Fibroblast of lung (primary cell): Measurements from ENCODE around the gene NEK11. TPM values are rescaled to one million over a fixed set of nuclear protein-coding genes. Genes with fewer than 3 reads are reported as not detected.

Experiments used
- DNase-seq, 2 donors: peaks; one replicate each; pipeline versions ENCODE4 v3.0.0 to v3.0.0-alpha.2; 2010; ENCODE audit warnings: low read depth in 2 of 2
- H2AFZ ChIP-seq: 2 replicates; pipeline ENCODE4 v1.5.1; 2012; ENCODE audit warnings: low read length, control low read depth, inconsistent platforms
- H3K27ac ChIP-seq: 2 replicates; pipeline ENCODE4 v1.5.1; 2011; ENCODE audit warnings: low read length, control low read depth; ENCODE audit not compliant: insufficient read depth
- H3K27me3 ChIP-seq: 2 replicates; pipeline ENCODE4 v1.5.1; 2011; ENCODE audit warnings: mild to moderate bottlenecking, low read length; ENCODE audit not compliant: control insufficient read depth, insufficient read depth
- H3K36me3 ChIP-seq: 2 replicates; pipeline ENCODE4 v1.5.1; 2011; ENCODE audit warnings: low read length; ENCODE audit not compliant: control insufficient read depth, insufficient read depth
- H3K4me1 ChIP-seq: 2 replicates; pipeline ENCODE4 v1.5.1; 2011; ENCODE audit warnings: low read length; ENCODE audit not compliant: control insufficient read depth, insufficient read depth; ENCODE audit errors: extremely low read depth
- H3K4me2 ChIP-seq: 2 replicates; pipeline ENCODE4 v1.5.1; 2011; ENCODE audit warnings: low read length, control low read depth; ENCODE audit not compliant: insufficient read depth; ENCODE audit errors: extremely low read depth
- H3K4me3 ChIP-seq, 4 experiments: fragments of 200-600 bp in 1 of 4; sonication (generic) in 1 of 4; replicated peaks in 1 of 4; 2 replicates each; pipeline ENCODE4 v1.5.1; 2011 to 2016; ENCODE audit warnings: low read length in 4 of 4, low read depth in 3 of 4, mild to moderate bottlenecking in 3 of 4, control low read depth in 2 of 4, inconsistent platforms in 1 of 4, mixed read lengths in 1 of 4; ENCODE audit not compliant: insufficient read depth in 1 of 4; ENCODE audit errors: control extremely low read depth in 1 of 4
- H3K79me2 ChIP-seq: 2 replicates; pipeline ENCODE4 v1.5.1; 2012; ENCODE audit warnings: mild to moderate bottlenecking, low read length, inconsistent platforms; ENCODE audit not compliant: control insufficient read depth, insufficient read depth
- H3K9ac ChIP-seq: 2 replicates; pipeline ENCODE4 v1.5.1; 2011; ENCODE audit warnings: mild to moderate bottlenecking, low read length, control low read depth; ENCODE audit not compliant: insufficient read depth
- H3K9me3 ChIP-seq: 2 replicates; pipeline ENCODE4 v1.5.1; 2012; ENCODE audit warnings: low read depth, low read length; ENCODE audit not compliant: control insufficient read depth, insufficient read depth
- H4K20me1 ChIP-seq: 2 replicates; pipeline ENCODE4 v1.5.1; 2011; ENCODE audit warnings: low read length; ENCODE audit not compliant: control insufficient read depth, insufficient read depth; ENCODE audit errors: extremely low read depth
- CTCF ChIP-seq, 2 donors: IDR thresholded peaks in 1 of 2; conservative IDR thresholded peaks in 1 of 2; 1 replicate in 1 of 2; 2 replicates in 1 of 2; pipeline ENCODE4 v1.5.1; 2011 to 2012; ENCODE audit warnings: low read length in 2 of 2, control low read depth in 1 of 2, inconsistent platforms in 1 of 2, low read depth in 1 of 2, mild to moderate bottlenecking in 1 of 2
- EZH2 ChIP-seq: IDR thresholded peaks from 2 replicates; pipeline ENCODE4 v1.5.1; 2012; ENCODE audit warnings: low read length, control low read depth, mild to moderate bottlenecking; ENCODE audit errors: missing control alignments
- polyA plus RNA-seq, 2 donors: library from polyadenylated mRNA; depleted of rRNA in 1 of 2; stranded (reverse) in 1 of 2; unstranded in 1 of 2; fragments of >200 nt; gene quantifications; 2 replicates each; pipeline ENCODE4 v1.2.1, GENCODE V29; 2011 to 2012; ENCODE audit warnings: missing spikeins in 1 of 2
- total RNA-seq: library from RNA; depleted of rRNA; stranded (reverse); fragments of >200 nt; gene quantifications from 2 replicates; pipeline ENCODE4 v1.2.1, GENCODE V29; 2014

Gene NEK11
- total and polyA plus RNA-seq, 2 donors (not counting 1 experiment from before 2014, with no cell fraction given): 4.3 to 13.0 TPM

- TF ChIP-seq CTCF (conservative IDR thresholded peaks at IDR 0.05 in 1 of 2, IDR thresholded peaks at IDR 0.05 in 1 of 2; ENCODE audit: low read depth in 1 of 2, low read length in 2 of 2) (no peak), EZH2 (no peak)
- H3K27ac ChIP-seq: no peak overlapping the region
Measured at GRCh38 chr3:131222599-131222998, 195.9 kb downstream of the NEK11 start.

GRCh38 chr3:131223373-131224289, 197.0 kb downstream of the NEK11 start:
- Histone ChIP-seq H3K9me3 (no peaks in the 10 kb centered on the region), H3K79me2 (no peaks in the 10 kb centered on the region), H2AFZ (no peak overlapping the region), H3K4me1 (no peaks in the 10 kb centered on the region), H3K27me3 (no peaks in the 10 kb centered on the region), H3K4me2 (no peak overlapping the region), H3K27ac (no peak overlapping the region), H3K4me3 (no peak overlapping the region), H4K20me1 (no peaks in the 10 kb centered on the region), H3K9ac (no peak overlapping the region), H3K36me3 (no peaks in the 10 kb centered on the region)
- peak in 1 of 2 donors; percentile 42 for DNase-seq
- TF ChIP-seq EZH2 (no peak), CTCF (conservative IDR thresholded peaks at IDR 0.05 in 1 of 2, IDR thresholded peaks at IDR 0.05 in 1 of 2; ENCODE audit: low read depth in 1 of 2, low read length in 2 of 2) (no peak)

More at GRCh38 chr3:131222599-131222998, 195.9 kb downstream of the NEK11 start:
- Histone ChIP-seq H2AFZ (no peak overlapping the region), H3K9me3 (no peaks in the 10 kb centered on the region), H3K4me3 (no peak overlapping the region), H3K36me3 (no peaks in the 10 kb centered on the region), H3K27me3 (no peaks in the 10 kb centered on the region), H3K9ac (no peak overlapping the region), H3K79me2 (no peaks in the 10 kb centered on the region), H3K4me2 (no peak overlapping the region), H4K20me1 (no peaks in the 10 kb centered on the region), H3K4me1 (no peaks in the 10 kb centered on the region)
- DNase-seq: no peak

- peak; percentile 60 to 63 for DNase-seq
- H4K20me1 ChIP-seq: no peaks in the 10 kb centered on the region
- H3K9me3 ChIP-seq: no peaks in the 10 kb centered on the region
- no peak overlapping the region for H3K4me3 ChIP-seq
- no peak for TF ChIP-seq CTCF (conservative IDR thresholded peaks at IDR 0.05 in 1 of 2, IDR thresholded peaks at IDR 0.05 in 1 of 2; ENCODE audit: low read depth in 1 of 2, low read length in 2 of 2)
- H3K4me1 ChIP-seq: no peaks in the 10 kb centered on the region
- H3K4me2 ChIP-seq: no peak overlapping the region
- H3K27me3 ChIP-seq: no peaks in the 10 kb centered on the region
- H3K36me3 ChIP-seq: no peaks in the 10 kb centered on the region
- H3K9ac ChIP-seq: no peak overlapping the region
- H2AFZ ChIP-seq: no peak overlapping the region
- H3K27ac ChIP-seq: no peak overlapping the region
- H3K79me2 ChIP-seq: no peaks in the 10 kb centered on the region
Measured at GRCh38 chr3:131224886-131225550, 198.3 kb downstream of the NEK11 start.
